Retinal pigment epithelial cell (primary cell): ENCODE measurements around the gene ZNF462.

Source experiments
- DNase-seq: peaks from one replicate; pipeline ENCODE4 v3.0.0-alpha.2; 2010; ENCODE audit warnings: low read depth
- H3K4me3 ChIP-seq: 2 replicates; pipeline ENCODE4 v1.5.1; 2011; ENCODE audit warnings: mild to moderate bottlenecking, low read length, control low read depth, moderate library complexity
- CTCF ChIP-seq: conservative IDR thresholded peaks from 2 replicates; pipeline ENCODE4 v1.5.1; 2011; ENCODE audit warnings: low read depth, low read length, control low read depth, inconsistent platforms

The ZNF462 gene

GRCh38 chr9:106962122-106962521 is 99.2 kb downstream of the ZNF462 start:
- no peak for TF ChIP-seq CTCF
- H3K4me3 ChIP-seq: no peak overlapping the region
- no peak for DNase-seq

- DNase-seq: no peak
- TF ChIP-seq CTCF: no peak
- no peak overlapping the region for H3K4me3 ChIP-seq
These were observed 99.8 kb downstream of the ZNF462 start for GRCh38 chr9:106962615-106963363.

GRCh38 chr9:106963684-106964083 is 100.7 kb downstream of the ZNF462 start:
- TF ChIP-seq CTCF: no peak
- no peak overlapping the region for H3K4me3 ChIP-seq
- DNase-seq: no peak

GRCh38 chr9:106964329-106964728 is 101.4 kb downstream of the ZNF462 start:
- DNase-seq: no peak
- H3K4me3 ChIP-seq: no peak overlapping the region

GRCh38 chr9:106964822-106965525 is 102.0 kb downstream of the ZNF462 start:
- no peak for TF ChIP-seq CTCF
- no peak for DNase-seq
- H3K4me3 ChIP-seq: no peak overlapping the region

More at GRCh38 chr9:106964329-106964728, 101.4 kb downstream of the ZNF462 start:
- TF ChIP-seq CTCF: no peak

- H3K4me3 ChIP-seq: no peak overlapping the region
- TF ChIP-seq CTCF: no peak
- no peak for DNase-seq
These were observed 103.5 kb downstream of the ZNF462 start for GRCh38 chr9:106966481-106966880.

- TF ChIP-seq CTCF: no peak
- DNase-seq: no peak
- no peak overlapping the region for H3K4me3 ChIP-seq
These were observed 106.7 kb downstream of the ZNF462 start for GRCh38 chr9:106969696-106970095.
